HepG2 (cell line): ENCODE results near the gene TCF25. TPM values are rescaled to one million over a fixed set of nuclear protein-coding genes. Genes with fewer than 3 reads are reported as not detected.
A peak's percentile ranks its signal among the peaks of the same experiment; 100 is the strongest.

Experiments used
- AGO2 ChIP-seq: fragments of 200-400 bp; formaldehyde crosslinking; optimal IDR thresholded peaks from 2 replicates; pipeline ENCODE3; 2017; ENCODE audit warnings: mild to moderate bottlenecking, low read depth, low read length, moderate library complexity
- FLYWCH1 ChIP-seq: sonication (generic); formaldehyde crosslinking; IDR thresholded peaks from 2 replicates; pipeline ENCODE4 v1.8.1; 2023; ENCODE audit warnings: mild to moderate bottlenecking, missing genetic modification reagents
- GABPA ChIP-seq, 2 experiments: IDR thresholded peaks; 2 replicates each; pipeline ENCODE4 v1.6.1; 2011 to 2016; ENCODE audit warnings: low read depth in 2 of 2, low read length in 1 of 2, missing biosample characterization in 1 of 2, missing genetic modification characterization in 1 of 2
- JUNB ChIP-seq: sonication (generic); formaldehyde crosslinking; IDR thresholded peaks from 2 replicates; pipeline ENCODE4 v1.8.0; 2022; ENCODE audit warnings: missing genetic modification reagents, mild to moderate bottlenecking, borderline replicate concordance
- NCOA1 ChIP-seq: sonication (generic); formaldehyde crosslinking; IDR thresholded peaks from 2 replicates; pipeline ENCODE4 v1.9.0; 2021; ENCODE audit warnings: missing genetic modification reagents
- SMAD1 ChIP-seq: sonication (generic); formaldehyde crosslinking; IDR thresholded peaks from 2 replicates; pipeline ENCODE4 v1.4.0; 2020; ENCODE audit warnings: missing genetic modification reagents, low read depth, mild to moderate bottlenecking, borderline replicate concordance
- SPEN ChIP-seq: sonication (generic); formaldehyde crosslinking; IDR thresholded peaks from 2 replicates; pipeline ENCODE4 v1.5.1; 2020; ENCODE audit warnings: low read depth, mild to moderate bottlenecking, missing genetic modification reagents
- SRSF4 ChIP-seq: fragments of 200-400 bp; formaldehyde crosslinking; IDR thresholded peaks from one replicate; pipeline ENCODE4 v1.6.1; 2018; ENCODE audit warnings: mild to moderate bottlenecking, low read depth, low read length, moderate library complexity; ENCODE audit not compliant: poor library complexity, severe bottlenecking
- WIZ ChIP-seq: sonication (generic); formaldehyde crosslinking; IDR thresholded peaks from 2 replicates; pipeline ENCODE4 v1.5.1; 2020; ENCODE audit warnings: mild to moderate bottlenecking, missing genetic modification reagents
- ZMYM4 ChIP-seq: sonication (generic); formaldehyde crosslinking; IDR thresholded peaks from 2 replicates; pipeline ENCODE4 v1.8.1; 2023; ENCODE audit warnings: mild to moderate bottlenecking, missing genetic modification reagents
- ZNF44 ChIP-seq: sonication (generic); formaldehyde crosslinking; IDR thresholded peaks from 2 replicates; pipeline ENCODE4 v1.5.1; 2020; ENCODE audit warnings: mild to moderate bottlenecking, missing genetic modification reagents
- polyA plus RNA-seq, 8 experiments: library from polyadenylated mRNA; depleted of rRNA in 3 of 8; stranded (reverse) in 7 of 8; unstranded in 1 of 8; fragments of >200 nt; fragmentation: Illumina TruSeq in 4 of 8; extraction: Trizol in 4 of 8; gene quantifications; 2 replicates each; pipeline versions ENCODE4 v1.2.1 to v1.2.3, GENCODE V29; 2011 to 2016; ENCODE audit warnings: low read depth in 4 of 8, missing spikeins in 1 of 8, mixed read lengths in 1 of 8; ENCODE audit not compliant: insufficient read depth in 1 of 8
- total RNA-seq, 5 experiments: library from RNA; depleted of rRNA; stranded (reverse); fragments of >200 nt; fragmentation: Illumina TruSeq; extraction: Trizol; gene quantifications; 2 replicates each; pipeline ENCODE4 v1.2.3, GENCODE V29; 2016; ENCODE audit warnings: low read depth in 1 of 5
- TF ChIP-seq, protein P1 (sequence below): sonication (generic); formaldehyde crosslinking; IDR thresholded peaks from 2 replicates; pipeline ENCODE4 v1.4.0; 2020; ENCODE audit warnings: missing genetic modification reagents
- TF ChIP-seq, protein P2 (sequence below): sonication (generic); formaldehyde crosslinking; conservative IDR thresholded peaks from 2 replicates; pipeline ENCODE4 v1.4.0; 2020; ENCODE audit warnings: missing genetic modification reagents

TCF25 gene
- total and polyA plus RNA-seq, 2 of the 13 experiments (the other 11 are each of a cell fraction or from before 2014, with no cell fraction given): 138 to 206 TPM

- no peak for TF ChIP-seq SMAD1 (CRISPR knock-in tag)
- TF ChIP-seq, protein P1, sequence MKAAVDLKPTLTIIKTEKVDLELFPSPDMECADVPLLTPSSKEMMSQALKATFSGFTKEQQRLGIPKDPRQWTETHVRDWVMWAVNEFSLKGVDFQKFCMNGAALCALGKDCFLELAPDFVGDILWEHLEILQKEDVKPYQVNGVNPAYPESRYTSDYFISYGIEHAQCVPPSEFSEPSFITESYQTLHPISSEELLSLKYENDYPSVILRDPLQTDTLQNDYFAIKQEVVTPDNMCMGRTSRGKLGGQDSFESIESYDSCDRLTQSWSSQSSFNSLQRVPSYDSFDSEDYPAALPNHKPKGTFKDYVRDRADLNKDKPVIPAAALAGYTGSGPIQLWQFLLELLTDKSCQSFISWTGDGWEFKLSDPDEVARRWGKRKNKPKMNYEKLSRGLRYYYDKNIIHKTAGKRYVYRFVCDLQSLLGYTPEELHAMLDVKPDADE (CRISPR knock-in tag): no peak
- TF ChIP-seq ZNF44 (CRISPR knock-in tag): no peak
- TF ChIP-seq JUNB (CRISPR knock-in tag): no peak
- TF ChIP-seq SRSF4: no peak
- TF ChIP-seq ZMYM4 (CRISPR knock-in tag): no peak
- TF ChIP-seq SPEN (CRISPR knock-in tag): no peak
- TF ChIP-seq, protein P2, sequence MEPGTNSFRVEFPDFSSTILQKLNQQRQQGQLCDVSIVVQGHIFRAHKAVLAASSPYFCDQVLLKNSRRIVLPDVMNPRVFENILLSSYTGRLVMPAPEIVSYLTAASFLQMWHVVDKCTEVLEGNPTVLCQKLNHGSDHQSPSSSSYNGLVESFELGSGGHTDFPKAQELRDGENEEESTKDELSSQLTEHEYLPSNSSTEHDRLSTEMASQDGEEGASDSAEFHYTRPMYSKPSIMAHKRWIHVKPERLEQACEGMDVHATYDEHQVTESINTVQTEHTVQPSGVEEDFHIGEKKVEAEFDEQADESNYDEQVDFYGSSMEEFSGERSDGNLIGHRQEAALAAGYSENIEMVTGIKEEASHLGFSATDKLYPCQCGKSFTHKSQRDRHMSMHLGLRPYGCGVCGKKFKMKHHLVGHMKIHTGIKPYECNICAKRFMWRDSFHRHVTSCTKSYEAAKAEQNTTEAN (CRISPR knock-in tag): 0 out of 2 replicates have a peak, but pooled peaks have one; percentile 26
- no peak for TF ChIP-seq NCOA1 (CRISPR knock-in tag)
- TF ChIP-seq AGO2: peak; percentile 67
- TF ChIP-seq GABPA (IDR thresholded peaks at IDR 0.05; ENCODE audit: low read depth, low read length): peak; percentile 25; the same call in 1 of the 2 replicates
- no peak for TF ChIP-seq GABPA (CRISPR knock-in tag; IDR thresholded peaks at IDR 0.05; ENCODE audit: low read depth)
- TF ChIP-seq WIZ (CRISPR knock-in tag): no peak
- no peak for TF ChIP-seq FLYWCH1 (CRISPR knock-in tag)
These were observed 45.1 kb upstream of the TCF25 start, which contains the start of gene SPIRE2 (continued) for GRCh38 chr16:89828199-89828869.
